Measurements from ENCODE around the gene VMP1. TPM values are rescaled to one million over a fixed set of nuclear protein-coding genes. Genes with fewer than 3 reads are reported as not detected.

Gene VMP1
- total and polyA plus RNA-seq, 2 of the 13 experiments (the other 11 are each of a cell fraction or from before 2014, with no cell fraction given) = 186 to 271 TPM

- in situ Hi-C loops (cut with HindIII; ENCODE audit: extremely low pct_ligation_motif_present, low pct_unique_long_range_greater_than_20kb) = no loop called here
- ChIA-PET POLR2A (interaction anchor here (1.1 kb wide), 1 partner anchor 257 kb away, joined by 5 read pairs; no protein-coding TSS in a partner anchor), CTCF (ENCODE audit: low intra/inter-chr PET ratio, low total read pairs) (no interaction called here)
These were observed 168.7 kb downstream of the VMP1 start for GRCh38 chr17:59876107-59876506.

GRCh38 chr17:59877965-59878364, 170.5 kb downstream of the VMP1 start:
- TF ChIP-seq ZNF614 (CRISPR knock-in tag; IDR thresholded peaks at IDR 0.05; ENCODE audit: borderline replicate concordance) (no peak), ONECUT2 (CRISPR knock-in tag; IDR thresholded peaks at IDR 0.05) (no peak), RELA (CRISPR knock-in tag; IDR thresholded peaks at IDR 0.05) (no peak), SMAD9 (CRISPR knock-in tag; IDR thresholded peaks at IDR 0.05) (no peak), ZNF713 (CRISPR knock-in tag; IDR thresholded peaks at IDR 0.05) (no peak), SOX6 (IDR thresholded peaks at IDR 0.05) (no peak), SOX6 (CRISPR knock-in tag; IDR thresholded peaks at IDR 0.05) (no peak), NR0B2 (CRISPR knock-in tag; IDR thresholded peaks at IDR 0.05) (no peak)
- H3K4me1 ChIP-seq (ENCODE audit: insufficient read depth, low read length) = 0 out of 2 replicates have a peak, but pooled peaks cover 4% of the 10 kb centered on the region
- H3K27me3 ChIP-seq (ENCODE audit: control insufficient read depth in 1 of 2, insufficient read depth in 2 of 2, low read length in 2 of 2) = no peaks in the 10 kb centered on the region
- no peak overlapping the region for H3K9ac ChIP-seq (ENCODE audit: insufficient read depth, low read depth, low read length)
- no peak for FAIRE-seq
- no peaks in the 10 kb centered on the region for H3K9me3 ChIP-seq (ENCODE audit: low read length)
- H3K27ac ChIP-seq (ENCODE audit: extremely low read length, insufficient read depth, low read length) = no peak overlapping the region
- intact Hi-C loops (cut with micrococcal nuclease; ENCODE audit: unreplicated experiment) (no loop called here), in situ Hi-C loops (cut with HindIII; ENCODE audit: extremely low pct_ligation_motif_present, low pct_unique_long_range_greater_than_20kb) (no loop called here)
- no peak for DNase-seq (ENCODE audit: low spot score)
- no TSS peak for BruUV-seq (replicated peaks)
- CTCF ChIA-PET (ENCODE audit: low intra/inter-chr PET ratio, low total read pairs) = no interaction called here
- H2AFZ ChIP-seq (ENCODE audit: low read length) = no peak overlapping the region
- no peaks in the 10 kb centered on the region for H3K79me2 ChIP-seq (ENCODE audit: insufficient read depth, low read length)
- H4K20me1 ChIP-seq (ENCODE audit: insufficient read depth, low read length) = no peaks in the 10 kb centered on the region
- H3K4me3 ChIP-seq (replicated peaks in 1 of 3; ENCODE audit: insufficient read depth in 1 of 3, low read depth in 2 of 3, low read length in 3 of 3) = no peak overlapping the region
- POLR2A ChIA-PET = no interaction called here
- H3K4me2 ChIP-seq (ENCODE audit: low read depth, low read length) = no peak overlapping the region
- WGBS (ENCODE audit: low lambda C conversion rate) = 92% methylated on average over 5 of the region's 5 CpGs
- ATAC-seq = no peak
- peaks cover 10 to 40% of the 10 kb centered on the region in 2 experiments for H3K36me3 ChIP-seq (replicated peaks in 1 of 2; ENCODE audit: control insufficient read depth in 1 of 2, insufficient read depth in 2 of 2, low read length in 2 of 2)

More at GRCh38 chr17:59876107-59876506, 168.7 kb downstream of the VMP1 start:
- Histone ChIP-seq H3K4me1 (ENCODE audit: insufficient read depth, low read length) (0 out of 2 replicates have a peak, but pooled peaks cover 10% of the 10 kb centered on the region), H3K9me3 (ENCODE audit: low read length) (no peaks in the 10 kb centered on the region), H3K9ac (ENCODE audit: insufficient read depth, low read depth, low read length) (no peak overlapping the region), H3K79me2 (ENCODE audit: insufficient read depth, low read length) (no peaks in the 10 kb centered on the region), H3K27me3 (ENCODE audit: control insufficient read depth in 1 of 2, insufficient read depth in 2 of 2, low read length in 2 of 2) (no peaks in the 10 kb centered on the region), H3K4me2 (ENCODE audit: low read depth, low read length) (no peak overlapping the region), H2AFZ (ENCODE audit: low read length) (no peak overlapping the region), H3K36me3 (replicated peaks in 1 of 2; ENCODE audit: control insufficient read depth in 1 of 2, insufficient read depth in 2 of 2, low read length in 2 of 2) (peaks cover 8 to 40% of the 10 kb centered on the region in 2 experiments), H4K20me1 (ENCODE audit: insufficient read depth, low read length) (no peaks in the 10 kb centered on the region), H3K4me3 (replicated peaks in 1 of 3; ENCODE audit: insufficient read depth in 1 of 3, low read depth in 2 of 3, low read length in 3 of 3) (no peak overlapping the region), H3K27ac (ENCODE audit: extremely low read length, insufficient read depth, low read length) (no peak overlapping the region)
- no peak for TF ChIP-seq ZNF180 (CRISPR knock-in tag; IDR thresholded peaks at IDR 0.05; ENCODE audit: borderline replicate concordance, low read depth)
- no peak for TF ChIP-seq ZBTB44 (CRISPR knock-in tag; IDR thresholded peaks at IDR 0.05)
- TF ChIP-seq CEBPG (CRISPR knock-in tag; IDR thresholded peaks at IDR 0.05) = peak; percentile 77
- TF ChIP-seq CEBPB (IDR thresholded peaks at IDR 0.05; ENCODE audit: borderline replicate concordance, low read depth, low read length) = peak; percentile 90
- peak; percentile 69; the same call in 1 of the 2 replicates for TF ChIP-seq ZNF460 (CRISPR knock-in tag; IDR thresholded peaks at IDR 0.05; ENCODE audit: borderline replicate concordance)
- FAIRE-seq (no peak), ATAC-seq (peak; percentile 44; the same call in 2 of the 3 replicates), DNase-seq (ENCODE audit: low spot score) (no peak)
- intact Hi-C loops (cut with micrococcal nuclease; ENCODE audit: unreplicated experiment) = no loop called here
- no TSS peak for BruUV-seq (replicated peaks)
- WGBS (ENCODE audit: low lambda C conversion rate) = 78% methylated on average over 3 of the region's 3 CpGs
